Middle frontal gyrus (tissue), 1 donor: ENCODE results near the gene PPARG.

Experiments used
- DNase-seq: peaks from one replicate; pipeline ENCODE4 v3.0.0-alpha.2; 2015; ENCODE audit warnings: low spot score; ENCODE audit errors: extremely low spot score

The PPARG gene

GRCh38 chr3:12479919-12480427, 191.1 kb downstream of the PPARG start:
- no peak for DNase-seq

GRCh38 chr3:12483410-12483809, 194.5 kb downstream of the PPARG start:
- DNase-seq, result no peak

- no peak for DNase-seq
Observed at GRCh38 chr3:12483872-12484197, 195.0 kb downstream of the PPARG start.
